Measurements from ENCODE around the gene KHDC1.
"Not testable (repeated sequence)": the region's sequence is repeated elsewhere in the genome, so short reads cannot be mapped to it uniquely, and the experiment has no call there.

The KHDC1 gene

GRCh38 chr6:73248192-73248903 is 14.6 kb downstream of the KHDC1 start:
- no peak for DNase-seq

GRCh38 chr6:73242001-73242400 is 21.0 kb downstream of the KHDC1 start:
- DNase-seq: no peak

GRCh38 chr6:73240730-73241129 is 22.3 kb downstream of the KHDC1 start:
- DNase-seq: no peak

- no peak for DNase-seq
Observed at GRCh38 chr6:73236144-73236750, 26.7 kb downstream of the KHDC1 start.

- no peak for DNase-seq
Observed at GRCh38 chr6:73234733-73235132, 28.3 kb downstream of the KHDC1 start.

- not testable (repeated sequence) for DNase-seq
Observed at GRCh38 chr6:73233971-73234370, 29.0 kb downstream of the KHDC1 start.

- no peak for DNase-seq
Observed at GRCh38 chr6:73233048-73233447, 29.9 kb downstream of the KHDC1 start.

GRCh38 chr6:73231986-73232391 is 31.0 kb downstream of the KHDC1 start:
- no peak for DNase-seq

GRCh38 chr6:73227606-73228255 is 35.3 kb downstream of the KHDC1 start:
- DNase-seq: no peak

GRCh38 chr6:73225396-73225795 is 37.6 kb downstream of the KHDC1 start, which contains the start of gene KHDC1L:
Gene KHDC1L, minus strand, starts transcription at chr6:73225496. Its CDS starts 88 bp downstream, at chr6:73225408.
- DNase-seq: no peak

GRCh38 chr6:73216859-73217258 is 46.1 kb downstream of the KHDC1 start:
- DNase-seq: no peak

- no peak for DNase-seq
Observed at GRCh38 chr6:73209117-73209516, 53.9 kb downstream of the KHDC1 start.

GRCh38 chr6:73207221-73207837 is 55.7 kb downstream of the KHDC1 start:
- no peak for DNase-seq

GRCh38 chr6:73204252-73204651 is 58.7 kb downstream of the KHDC1 start:
- no peak for DNase-seq

GRCh38 chr6:73203098-73203497 is 59.9 kb downstream of the KHDC1 start:
- no peak for DNase-seq

GRCh38 chr6:73200735-73201134 is 62.3 kb downstream of the KHDC1 start:
- DNase-seq: no peak

- DNase-seq: no peak
Observed at GRCh38 chr6:73200247-73200646, 62.7 kb downstream of the KHDC1 start.

GRCh38 chr6:73194744-73195143 is 68.3 kb downstream of the KHDC1 start:
- no peak for DNase-seq

GRCh38 chr6:73193302-73193701 is 69.7 kb downstream of the KHDC1 start:
- DNase-seq: not testable (repeated sequence)

Measured in activated CD4-positive, CD25-positive, alpha-beta regulatory T cell treated with anti-CD3 and anti-CD28 coated beads, Interleukin-2, amount 50 U/mL, for 72 hours (primary cell).